ENCODE data around the gene ZMIZ1.

The ZMIZ1 gene

GRCh38 chr10:79116801-79117723 is 48.3 kb downstream of the ZMIZ1 start:
- DNase-seq (ENCODE audit: low spot score), result no peak

DNA sequence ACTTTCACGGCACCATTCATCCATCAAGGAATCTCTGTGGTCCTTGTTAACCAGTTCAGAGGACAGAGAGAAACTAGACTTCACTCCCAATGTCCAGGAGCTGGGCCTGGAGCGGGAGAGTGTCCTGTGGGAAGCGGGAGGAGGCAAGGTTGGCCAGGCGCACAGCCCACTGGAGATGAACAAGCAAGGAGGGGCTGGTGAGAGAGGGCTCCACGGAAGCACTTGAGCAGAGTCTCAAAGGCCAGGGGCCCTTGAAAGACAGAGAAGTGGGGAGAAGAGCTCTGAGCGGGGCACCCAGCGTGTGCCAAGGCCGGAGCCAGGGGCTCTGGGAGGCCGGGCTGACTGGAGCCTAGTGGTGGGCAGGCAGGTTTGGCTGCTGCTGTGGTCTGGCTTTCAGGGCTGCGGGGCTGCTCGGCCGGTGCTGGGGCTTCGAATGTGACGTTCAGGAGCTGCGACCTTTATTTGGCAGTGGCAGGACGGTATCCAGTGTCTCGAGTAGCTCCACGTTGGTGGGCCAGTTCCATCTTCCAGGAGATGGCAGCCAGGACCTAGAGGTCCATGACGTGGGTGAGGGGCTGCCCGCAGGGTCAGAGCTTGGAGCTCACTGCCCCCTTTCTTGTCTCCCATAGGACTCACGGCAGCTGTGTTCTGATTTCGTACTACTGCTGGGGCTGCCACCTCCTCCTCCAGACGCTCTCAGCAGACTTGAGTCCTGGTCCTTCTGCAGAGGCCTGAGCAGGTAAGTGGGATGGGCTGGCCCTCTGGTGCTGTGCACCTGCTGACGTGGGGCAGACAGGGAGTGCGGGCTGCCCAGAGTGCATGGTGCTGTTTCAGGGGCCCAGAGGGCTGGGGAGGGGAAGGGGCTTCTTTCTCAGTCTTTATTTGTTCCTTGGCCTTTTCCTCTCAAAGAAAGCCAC is 49.8 kb downstream of the ZMIZ1 start:
- DNase-seq (ENCODE audit: low spot score), result no peak

GRCh38 chr10:79119306-79119705 is 50.5 kb downstream of the ZMIZ1 start:
- no peak for DNase-seq (ENCODE audit: low spot score)

- no peak for DNase-seq (ENCODE audit: low spot score)
Measured at GRCh38 chr10:79123547-79123963, 54.8 kb downstream of the ZMIZ1 start.

DNA sequence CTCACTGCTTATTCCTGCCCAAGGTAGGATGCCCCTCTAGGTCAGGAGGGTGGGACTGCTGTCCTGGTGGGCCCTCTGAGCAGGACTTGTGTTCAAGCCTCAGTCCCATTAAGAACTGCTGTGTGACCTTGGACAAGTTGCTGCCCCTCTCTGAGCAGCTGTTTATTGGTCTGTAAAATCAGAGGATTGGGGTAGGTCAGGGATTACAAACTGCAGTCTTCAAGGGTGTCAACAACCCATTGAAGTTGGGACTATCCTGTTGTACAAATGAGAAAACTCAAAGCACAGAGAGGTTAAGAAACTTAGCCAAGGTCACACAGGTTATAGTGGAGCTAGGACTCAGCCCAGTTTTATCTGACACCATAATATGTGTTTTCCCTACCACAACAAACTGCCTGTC is 55.3 kb downstream of the ZMIZ1 start:
- no peak for DNase-seq (ENCODE audit: low spot score)

- DNase-seq (ENCODE audit: low spot score), result no peak
Measured at GRCh38 chr10:79125092-79125491, 56.3 kb downstream of the ZMIZ1 start.

GRCh38 chr10:79126351-79127080 is 57.8 kb downstream of the ZMIZ1 start:
- no peak for DNase-seq (ENCODE audit: low spot score)

DNA sequence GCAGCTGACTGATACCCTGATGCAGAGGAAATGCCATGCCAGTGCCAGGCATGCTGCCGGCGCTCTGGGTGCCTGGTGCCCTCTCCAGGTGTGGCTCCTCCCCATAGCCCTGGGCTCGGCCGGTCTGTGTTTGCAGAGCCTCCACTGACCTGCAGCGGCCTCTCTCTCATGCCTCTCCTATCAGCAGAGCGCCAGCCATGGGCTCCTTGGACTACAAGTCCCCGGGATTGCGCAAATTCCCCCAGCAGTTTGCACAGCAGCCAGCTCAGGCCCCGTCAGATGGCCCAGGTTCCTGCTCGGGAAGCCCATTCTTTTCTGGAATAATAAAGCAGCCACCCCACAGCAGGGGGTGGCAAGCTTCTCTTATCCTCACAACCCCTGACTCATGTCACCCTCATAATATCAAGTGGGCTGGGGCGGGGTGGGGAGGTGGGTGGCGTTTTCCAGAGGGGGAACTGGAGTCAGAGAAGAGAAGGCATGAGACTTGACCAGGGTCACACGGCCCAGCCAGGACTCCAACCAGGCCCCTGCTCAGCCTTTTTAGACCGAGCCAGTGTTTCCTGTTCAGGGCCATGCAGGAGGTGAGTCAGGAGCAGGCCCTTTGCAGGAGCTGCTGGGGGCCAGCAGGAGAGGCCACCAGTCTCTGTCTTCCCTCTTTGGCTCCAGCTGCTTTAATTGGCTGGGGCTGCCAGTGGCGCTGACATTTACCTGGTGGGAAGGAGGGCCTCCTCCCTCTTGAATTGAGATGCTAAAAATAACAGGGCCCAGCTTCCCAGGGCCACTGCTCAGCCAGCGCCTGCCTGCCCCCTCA is 58.6 kb downstream of the ZMIZ1 start:
- no peak for DNase-seq (ENCODE audit: low spot score)

DNA sequence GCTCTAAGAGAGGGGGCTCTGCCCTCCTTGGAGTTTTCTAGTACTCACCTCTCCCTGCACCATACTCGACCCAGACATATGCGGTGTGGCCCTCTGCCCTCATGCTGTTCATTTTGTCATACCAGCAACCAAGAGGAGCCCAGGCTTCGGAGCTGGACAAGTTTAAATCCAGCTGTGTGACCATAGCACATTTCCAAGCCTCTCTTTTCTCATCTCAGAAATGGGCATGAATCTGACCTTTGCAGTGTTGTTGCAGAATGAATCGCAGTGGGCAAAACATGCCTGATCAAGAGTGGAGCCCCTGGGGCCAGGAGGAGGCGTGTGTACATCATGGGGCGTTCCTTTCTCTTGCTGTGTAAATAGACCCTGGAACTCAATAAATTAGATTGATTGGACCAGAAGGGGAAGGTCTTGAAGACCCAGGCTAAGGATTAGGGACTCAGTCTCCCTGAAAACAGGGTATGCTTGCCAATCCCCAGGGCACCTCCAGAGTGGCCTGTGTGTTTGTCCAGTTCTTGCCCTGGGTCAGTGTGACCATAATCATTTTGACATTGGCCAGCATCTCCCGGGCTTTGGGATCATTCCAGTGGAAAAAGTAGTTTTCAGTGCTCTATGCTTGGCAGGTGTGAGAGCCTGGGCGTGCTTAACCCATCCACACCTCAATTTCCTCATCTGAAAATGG is 59.6 kb downstream of the ZMIZ1 start:
- no peak for DNase-seq (ENCODE audit: low spot score)

GRCh38 chr10:79128923-79129305 is 60.1 kb downstream of the ZMIZ1 start:
- DNase-seq (ENCODE audit: low spot score), result no peak

DNA sequence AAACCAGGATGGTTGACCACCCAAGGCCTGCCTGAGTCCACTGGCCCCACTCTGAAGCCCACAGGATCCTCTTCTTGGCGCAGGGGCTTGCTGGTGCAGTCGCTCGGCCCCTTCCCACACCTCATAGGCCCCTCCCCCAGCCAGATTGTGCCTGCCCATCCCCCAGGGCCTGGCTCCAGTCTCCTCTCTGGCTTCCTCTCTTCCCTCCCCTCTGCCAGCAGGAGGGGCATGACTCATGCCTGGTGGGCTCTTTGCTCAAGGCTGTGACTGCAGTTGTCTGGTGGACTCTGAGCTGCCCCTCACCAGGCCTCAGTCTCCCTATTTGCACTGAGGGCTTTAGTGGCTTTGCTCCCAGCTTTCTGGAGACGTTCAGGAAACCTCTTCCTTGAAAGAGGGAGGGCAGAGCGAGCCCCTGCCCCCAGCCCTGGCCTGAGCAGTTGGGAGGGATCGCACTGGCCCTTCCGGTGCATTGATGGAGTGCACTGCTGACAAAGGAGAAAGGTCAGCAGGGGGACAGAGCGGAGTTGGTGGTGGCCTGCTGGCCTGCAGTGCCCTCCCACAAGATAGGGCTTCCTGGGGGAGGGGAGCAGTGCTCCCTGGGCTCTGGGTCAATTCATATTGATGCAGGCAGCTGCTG is 60.7 kb downstream of the ZMIZ1 start:
- no peak for DNase-seq (ENCODE audit: low spot score)

DNA sequence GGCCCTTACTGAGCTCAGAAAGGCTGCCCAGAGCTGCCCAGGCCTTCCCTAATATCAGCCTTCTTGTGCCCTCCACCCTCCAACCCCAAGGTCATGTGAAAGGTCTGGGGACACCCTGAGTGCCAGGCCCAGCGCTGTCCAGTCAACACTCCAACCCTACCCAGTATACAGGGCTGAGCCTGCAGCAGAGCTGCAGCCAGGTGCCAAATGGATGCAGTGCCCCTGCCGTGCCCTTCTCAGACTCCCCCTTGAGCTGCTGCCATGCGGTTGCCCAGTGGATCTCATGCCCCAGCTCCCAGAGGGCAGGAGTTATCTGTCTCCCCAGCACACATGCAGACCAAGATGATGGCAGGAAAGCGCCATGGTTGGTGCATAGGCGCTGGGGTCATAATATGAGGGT is 61.5 kb downstream of the ZMIZ1 start:
- no peak for DNase-seq (ENCODE audit: low spot score)

GRCh38 chr10:79130846-79131245 is 62.1 kb downstream of the ZMIZ1 start:
- no peak for DNase-seq (ENCODE audit: low spot score)

GRCh38 chr10:79131836-79132631 is 63.3 kb downstream of the ZMIZ1 start:
- no peak for DNase-seq (ENCODE audit: low spot score)

DNA sequence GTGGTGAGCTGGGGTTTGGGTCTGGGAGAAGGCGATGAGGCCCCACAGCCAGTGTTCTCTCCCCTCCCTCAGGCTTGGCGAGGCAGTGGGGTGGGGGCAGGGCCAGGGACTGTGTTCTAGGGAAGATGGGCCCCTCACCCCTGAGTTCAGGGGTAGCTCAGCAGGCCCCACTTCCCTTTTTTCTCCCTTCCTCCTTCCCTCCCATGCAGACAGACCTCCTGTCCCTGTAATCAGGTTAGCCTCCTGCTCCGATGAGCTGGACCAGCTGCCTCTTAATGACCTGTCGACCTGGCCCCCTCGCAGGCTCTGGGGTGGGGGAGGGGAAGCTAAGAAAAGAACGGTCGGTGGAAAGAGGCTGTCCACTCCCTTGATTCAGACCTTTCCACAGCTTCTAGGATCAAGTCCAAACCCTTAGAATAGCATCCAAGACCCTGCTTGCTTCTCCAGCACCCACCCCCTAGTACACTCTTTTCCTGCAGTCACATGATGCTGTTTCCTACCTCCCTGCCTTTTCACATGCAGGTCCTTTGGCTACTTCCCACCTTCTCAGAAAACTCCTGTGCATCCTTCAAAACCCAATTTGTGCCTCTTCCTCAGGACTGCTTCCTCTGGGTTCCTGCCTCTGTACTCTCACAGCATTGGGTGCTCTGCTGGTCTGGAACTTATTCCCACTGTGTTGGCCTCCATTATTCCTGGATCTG is 64.1 kb downstream of the ZMIZ1 start:
- DNase-seq (ENCODE audit: low spot score), result no peak

DNA sequence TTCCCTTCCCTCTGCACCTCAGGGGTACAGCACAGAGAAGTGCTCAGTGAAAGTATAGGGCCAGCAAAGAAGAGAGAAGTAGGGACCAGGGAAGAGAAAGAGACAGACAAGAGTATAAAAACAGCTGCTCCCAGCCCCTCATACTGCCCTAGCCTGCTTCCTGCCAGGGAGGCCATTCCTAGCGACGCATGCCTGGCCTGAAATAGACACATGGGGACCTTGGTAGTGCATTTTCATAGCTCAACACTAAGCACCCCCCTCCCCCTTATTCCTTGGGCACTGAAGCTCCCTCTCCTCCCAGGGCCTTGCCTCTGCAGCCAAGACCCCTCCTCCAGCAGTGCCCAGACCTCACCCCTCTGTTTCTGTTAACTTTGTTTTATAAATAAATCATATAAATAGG is 64.7 kb downstream of the ZMIZ1 start:
- no peak for DNase-seq (ENCODE audit: low spot score)

GRCh38 chr10:79135790-79136189 is 67.0 kb downstream of the ZMIZ1 start:
- DNase-seq (ENCODE audit: low spot score), result no peak

DNA sequence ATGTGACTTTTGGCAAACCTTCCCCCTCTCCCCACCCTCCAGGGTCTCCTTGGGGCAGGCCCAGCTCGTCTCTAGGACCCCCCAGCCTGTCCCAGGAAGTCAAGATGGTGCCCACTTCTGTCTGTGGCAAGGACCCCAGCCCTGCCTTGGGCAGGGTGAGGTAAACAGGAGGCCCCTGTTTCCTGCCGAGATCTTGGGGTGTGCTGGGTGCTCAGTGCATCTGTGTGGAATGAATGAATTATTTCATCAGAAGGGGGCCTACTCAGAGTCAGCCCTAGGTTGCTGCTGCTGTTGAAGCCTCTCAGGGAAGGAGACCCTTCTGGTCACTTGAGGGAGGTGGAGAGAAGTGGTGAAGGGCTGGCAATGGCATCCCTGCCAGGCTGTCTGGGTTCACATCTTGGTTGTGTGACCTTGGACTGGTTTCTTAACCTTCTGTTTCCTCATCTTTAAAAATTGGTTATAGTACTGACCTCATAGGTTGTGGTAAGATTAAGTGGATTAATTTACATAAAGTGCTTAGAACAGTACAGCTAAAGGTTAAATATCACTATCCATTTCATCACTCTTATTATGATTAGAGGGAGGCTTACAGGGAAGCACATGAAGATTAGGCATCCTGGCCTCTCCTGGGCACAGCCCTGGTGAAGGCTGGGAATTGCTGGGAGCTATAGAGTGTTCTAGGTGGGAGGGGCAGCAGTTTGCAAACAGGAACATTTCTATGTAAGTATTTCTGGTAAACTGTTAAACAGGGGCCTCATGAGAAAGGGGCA is 67.7 kb downstream of the ZMIZ1 start:
- no peak for DNase-seq (ENCODE audit: low spot score)

Measured in RKO (cell line).